ENCODE results near the gene CCDC57. TPM values are rescaled to one million over a fixed set of nuclear protein-coding genes. Genes with fewer than 3 reads are reported as not detected.

The CCDC57 gene
- total and polyA plus RNA-seq, 2 experiments from 2014 or later = 15.7 to 29.8 TPM

DNA sequence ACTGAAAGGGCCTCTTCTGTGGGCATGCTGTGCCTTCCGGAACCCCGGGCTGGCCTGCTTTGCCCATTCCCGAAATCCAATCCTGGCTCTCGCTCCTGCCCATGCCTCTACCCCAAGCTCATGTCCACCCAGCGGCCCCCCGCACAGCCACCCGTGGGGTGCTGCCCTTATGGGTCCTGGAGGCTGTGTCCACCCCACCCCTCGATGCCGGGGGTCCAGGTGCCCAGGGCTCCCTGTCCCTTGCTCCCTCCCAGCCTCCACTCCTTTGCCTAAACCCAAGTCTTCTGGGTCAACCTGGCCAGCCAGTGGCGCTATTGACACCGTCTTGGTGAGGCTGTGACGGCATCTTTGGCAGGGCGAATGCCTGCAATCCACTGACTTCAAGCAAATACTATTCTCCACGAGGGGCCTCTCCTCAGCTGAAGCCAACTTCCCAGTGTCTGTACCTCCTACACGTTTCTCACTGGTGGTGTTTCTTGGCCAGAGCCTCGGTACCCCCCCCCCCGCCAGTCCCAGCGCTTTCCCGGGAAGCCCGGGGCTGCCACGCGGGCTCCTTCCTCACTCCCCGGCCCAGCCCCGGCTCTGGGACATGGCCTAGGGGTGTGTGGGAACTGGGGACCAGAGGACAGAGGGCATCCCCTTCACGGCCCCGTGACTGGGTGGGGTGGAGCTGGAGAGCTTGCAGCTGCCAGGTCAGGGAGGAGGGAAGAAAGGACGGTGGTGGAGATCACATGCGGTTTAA, 134.9 kb downstream of the CCDC57 start:
- H3K79me2 ChIP-seq = no peaks in the 10 kb centered on the region
- no peaks in the 10 kb centered on the region for H3K36me3 ChIP-seq (replicated peaks; ENCODE audit: insufficient read depth, low read depth)
- H3K27ac ChIP-seq = no peak overlapping the region
- H3K27me3 ChIP-seq = no peaks in the 10 kb centered on the region
- peaks cover 3% of the 10 kb centered on the region for H4K20me1 ChIP-seq (ENCODE audit: insufficient read depth, poor library complexity, severe bottlenecking)
- no peak overlapping the region for H3K4me3 ChIP-seq
- DNase-seq (ENCODE audit: low spot score) = no peak
- 87% methylated on average over 26 of the region's 28 CpGs for WGBS (ENCODE audit: low lambda C conversion rate, missing lambda C conversion rate)
- H3K9me2 ChIP-seq (replicated peaks; ENCODE audit: insufficient read depth) = no peaks in the 10 kb centered on the region
- no peak overlapping the region for H2AFZ ChIP-seq
- H3K4me2 ChIP-seq = no peak overlapping the region
- no peaks in the 10 kb centered on the region for H3K9me3 ChIP-seq (ENCODE audit: low read depth)
- no peaks in the 10 kb centered on the region for H3K4me1 ChIP-seq (ENCODE audit: insufficient read depth)
- TF ChIP-seq, protein P1, sequence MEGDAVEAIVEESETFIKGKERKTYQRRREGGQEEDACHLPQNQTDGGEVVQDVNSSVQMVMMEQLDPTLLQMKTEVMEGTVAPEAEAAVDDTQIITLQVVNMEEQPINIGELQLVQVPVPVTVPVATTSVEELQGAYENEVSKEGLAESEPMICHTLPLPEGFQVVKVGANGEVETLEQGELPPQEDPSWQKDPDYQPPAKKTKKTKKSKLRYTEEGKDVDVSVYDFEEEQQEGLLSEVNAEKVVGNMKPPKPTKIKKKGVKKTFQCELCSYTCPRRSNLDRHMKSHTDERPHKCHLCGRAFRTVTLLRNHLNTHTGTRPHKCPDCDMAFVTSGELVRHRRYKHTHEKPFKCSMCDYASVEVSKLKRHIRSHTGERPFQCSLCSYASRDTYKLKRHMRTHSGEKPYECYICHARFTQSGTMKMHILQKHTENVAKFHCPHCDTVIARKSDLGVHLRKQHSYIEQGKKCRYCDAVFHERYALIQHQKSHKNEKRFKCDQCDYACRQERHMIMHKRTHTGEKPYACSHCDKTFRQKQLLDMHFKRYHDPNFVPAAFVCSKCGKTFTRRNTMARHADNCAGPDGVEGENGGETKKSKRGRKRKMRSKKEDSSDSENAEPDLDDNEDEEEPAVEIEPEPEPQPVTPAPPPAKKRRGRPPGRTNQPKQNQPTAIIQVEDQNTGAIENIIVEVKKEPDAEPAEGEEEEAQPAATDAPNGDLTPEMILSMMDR (IDR thresholded peaks at IDR 0.05; ENCODE audit: poor library complexity) = no peak
- TF ChIP-seq EZH2phosphoT487 (IDR thresholded peaks at IDR 0.05; ENCODE audit: low read depth, severe bottlenecking, unreplicated experiment) (no peak), EZH2 (IDR thresholded peaks at IDR 0.05; ENCODE audit: borderline replicate concordance) (no peak)

DNA sequence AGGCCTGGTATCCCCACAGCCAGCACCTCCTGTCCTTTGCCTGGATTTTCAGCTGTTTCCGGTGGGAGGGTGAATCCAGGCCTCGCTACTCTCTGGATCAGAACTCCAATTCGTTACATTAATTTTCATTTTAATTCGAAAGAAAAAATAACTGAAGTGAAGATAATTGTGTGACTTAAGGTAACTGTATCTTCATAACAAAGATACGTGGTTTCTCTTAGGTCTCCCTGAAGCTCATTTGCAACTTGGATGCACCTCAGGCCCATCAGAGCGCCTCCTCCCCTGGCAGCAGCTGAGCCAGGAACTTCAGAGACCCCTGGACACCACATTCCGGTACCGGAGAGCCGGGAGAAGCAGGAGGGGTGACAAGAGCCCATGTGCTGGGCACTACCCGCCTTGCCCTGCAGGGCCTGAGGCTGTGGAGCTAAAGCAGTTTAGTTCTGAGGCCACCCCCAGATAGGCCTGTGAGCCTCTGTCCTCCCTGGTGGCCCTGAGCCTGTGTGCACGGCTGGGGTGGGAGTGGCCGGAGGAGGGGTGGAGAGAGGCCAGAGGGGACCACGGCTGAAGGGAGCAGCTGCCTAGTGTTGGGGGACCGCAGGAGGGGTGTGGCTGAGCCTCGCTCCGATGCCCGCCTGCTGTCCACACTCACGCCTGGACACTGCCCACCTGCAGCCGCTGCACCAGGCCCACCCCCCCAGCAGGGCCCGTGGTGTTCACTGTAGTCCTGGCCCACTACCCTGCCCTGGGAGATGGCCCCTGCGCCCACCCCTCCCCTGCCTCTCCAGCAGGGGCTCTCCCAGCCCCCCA, 135.7 kb downstream of the CCDC57 start:
- DNase-seq (ENCODE audit: low spot score) = no peak
- Histone ChIP-seq H3K36me3 (replicated peaks; ENCODE audit: insufficient read depth, low read depth) (no peaks in the 10 kb centered on the region), H4K20me1 (ENCODE audit: insufficient read depth, poor library complexity, severe bottlenecking) (peaks cover 3% of the 10 kb centered on the region), H2AFZ (no peak overlapping the region), H3K4me3 (no peak overlapping the region), H3K4me1 (ENCODE audit: insufficient read depth) (no peaks in the 10 kb centered on the region), H3K79me2 (no peaks in the 10 kb centered on the region), H3K27ac (no peak overlapping the region), H3K9me3 (ENCODE audit: low read depth) (no peaks in the 10 kb centered on the region), H3K4me2 (no peak overlapping the region), H3K27me3 (no peaks in the 10 kb centered on the region), H3K9me2 (replicated peaks; ENCODE audit: insufficient read depth) (no peaks in the 10 kb centered on the region)
- 88% methylated on average over 10 of the region's 21 CpGs for WGBS (ENCODE audit: low lambda C conversion rate, missing lambda C conversion rate)
- TF ChIP-seq EZH2 (IDR thresholded peaks at IDR 0.05; ENCODE audit: borderline replicate concordance) (no peak), EZH2phosphoT487 (IDR thresholded peaks at IDR 0.05; ENCODE audit: low read depth, severe bottlenecking, unreplicated experiment) (no peak)
- TF ChIP-seq, protein P1 (IDR thresholded peaks at IDR 0.05; ENCODE audit: poor library complexity) = no peak

DNA sequence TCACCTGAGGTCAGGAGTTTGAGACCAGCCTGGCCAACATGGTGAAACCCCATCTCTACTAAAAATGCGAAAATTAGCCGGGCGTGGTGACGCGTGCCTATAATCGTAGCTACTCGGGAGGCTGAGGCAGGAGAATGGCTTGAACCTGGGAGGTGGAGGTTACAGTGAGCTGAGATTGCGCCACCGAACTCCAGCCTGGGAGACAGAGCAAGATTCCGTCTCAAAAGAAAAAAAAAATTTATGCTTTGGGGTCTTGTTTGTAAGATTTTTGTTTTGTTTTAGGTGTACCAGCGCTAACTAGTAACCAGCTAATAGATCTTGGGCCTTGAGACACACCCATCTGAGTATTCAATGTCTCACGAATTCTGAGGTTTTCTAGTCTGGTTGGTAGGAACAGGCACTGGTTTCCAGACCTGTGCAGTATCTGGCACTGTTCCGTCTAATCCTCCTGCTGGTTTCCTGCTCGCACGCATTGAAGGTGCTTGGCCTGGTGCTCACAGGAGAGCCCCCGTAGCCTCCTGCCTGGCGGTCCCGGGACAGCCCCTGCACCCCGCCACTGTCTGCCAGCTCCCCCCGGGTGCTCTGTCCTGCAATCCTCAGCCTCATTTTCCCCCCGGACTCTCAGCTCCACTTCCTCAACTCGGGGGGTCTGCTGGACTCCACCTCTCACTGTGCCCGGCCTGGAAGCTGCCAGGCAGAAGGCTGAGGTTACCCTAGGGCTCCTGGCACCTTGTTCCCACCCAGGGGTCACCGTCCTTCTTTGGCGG, 136.4 kb downstream of the CCDC57 start:
- H3K27ac ChIP-seq = no peak overlapping the region
- WGBS (ENCODE audit: low lambda C conversion rate, missing lambda C conversion rate) = 87% methylated on average over 25 of the region's 25 CpGs
- TF ChIP-seq, protein P1 (IDR thresholded peaks at IDR 0.05; ENCODE audit: poor library complexity) = no peak
- TF ChIP-seq EZH2 (IDR thresholded peaks at IDR 0.05; ENCODE audit: borderline replicate concordance) = no peak
- TF ChIP-seq EZH2phosphoT487 (IDR thresholded peaks at IDR 0.05; ENCODE audit: low read depth, severe bottlenecking, unreplicated experiment) = no peak

More for the DNA sequence above, 136.4 kb downstream of the CCDC57 start:
- H3K9me3 ChIP-seq (ENCODE audit: low read depth) = no peaks in the 10 kb centered on the region
- H3K4me2 ChIP-seq = no peak overlapping the region
- DNase-seq (ENCODE audit: low spot score) = no peak
- no peaks in the 10 kb centered on the region for H3K9me2 ChIP-seq (replicated peaks; ENCODE audit: insufficient read depth)
- no peak overlapping the region for H2AFZ ChIP-seq
- no peaks in the 10 kb centered on the region for H3K79me2 ChIP-seq
- peaks cover 3% of the 10 kb centered on the region for H4K20me1 ChIP-seq (ENCODE audit: insufficient read depth, poor library complexity, severe bottlenecking)
- no peaks in the 10 kb centered on the region for H3K4me1 ChIP-seq (ENCODE audit: insufficient read depth)
- no peaks in the 10 kb centered on the region for H3K36me3 ChIP-seq (replicated peaks; ENCODE audit: insufficient read depth, low read depth)
- no peak overlapping the region for H3K4me3 ChIP-seq
- no peaks in the 10 kb centered on the region for H3K27me3 ChIP-seq

Data from hepatocyte (in vitro differentiated cells).